Stimulated activated CD4-positive, alpha-beta T cell treated with anti-CD3 and anti-CD28 coated beads, TNF-alpha, amount 100 ng/mL, for 4 hours (primary cell): Measurements from ENCODE around the gene WNT7A.
"Not testable (repeated sequence)": the region's sequence is repeated elsewhere in the genome, so short reads cannot be mapped to it uniquely, and the experiment has no call there.

Experiments used
- DNase-seq, 3 experiments: peaks; one replicate each; pipeline ENCODE4 v3.0.0-alpha.2; 2020; ENCODE audit warnings: low read depth in 3 of 3

Gene WNT7A

DNA sequence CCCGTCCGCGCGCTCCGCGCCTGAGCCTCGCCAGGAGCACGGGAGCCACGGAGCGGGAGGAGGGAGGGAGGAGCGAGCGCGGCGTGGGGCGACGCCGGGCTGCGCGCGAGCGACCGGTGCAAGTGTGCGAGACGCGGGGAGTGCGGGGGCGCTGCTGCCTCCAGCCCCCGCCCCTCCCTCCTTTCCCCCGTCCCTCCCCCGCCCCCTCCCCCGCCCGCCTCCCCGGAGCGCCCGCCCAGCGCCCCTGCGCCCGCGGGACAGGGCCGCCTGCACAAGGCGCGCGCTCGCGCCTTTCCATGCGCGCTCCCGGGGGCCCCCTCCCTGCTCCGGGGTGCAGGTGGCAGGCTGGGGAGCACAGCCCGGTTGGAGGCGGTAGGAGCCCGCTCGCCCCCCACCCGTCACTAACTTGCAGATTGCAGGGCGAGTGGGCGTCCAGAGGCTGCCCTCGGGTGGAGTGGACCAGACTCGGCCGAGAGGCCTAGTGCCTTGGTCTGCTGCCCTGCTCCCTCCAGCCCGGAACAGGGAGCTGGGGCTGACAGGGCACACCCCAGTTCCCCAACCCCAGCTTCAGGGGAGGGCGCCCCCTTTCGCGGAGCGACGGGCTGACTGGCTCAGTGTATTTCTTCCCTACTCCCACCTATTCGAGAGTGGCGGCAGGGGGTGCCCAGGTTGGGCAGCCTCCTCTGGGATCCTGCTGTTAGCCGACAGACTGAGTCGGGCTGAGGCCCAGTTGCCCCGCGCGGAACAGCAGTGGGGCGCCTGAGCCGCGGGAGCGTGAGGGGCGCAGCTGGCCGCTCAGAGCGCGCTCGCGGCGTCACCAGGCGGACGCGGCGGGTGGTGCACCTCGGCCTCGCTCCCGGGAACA lies at the start of gene WNT7A:
Gene WNT7A, minus strand, starts transcription at position 126 of the 865 bp plus-strand sequence. CDS start 255 bp downstream, outside the sequence.
- peak in 2 of 3 experiments; percentile 53 to 55 for DNase-seq

DNA sequence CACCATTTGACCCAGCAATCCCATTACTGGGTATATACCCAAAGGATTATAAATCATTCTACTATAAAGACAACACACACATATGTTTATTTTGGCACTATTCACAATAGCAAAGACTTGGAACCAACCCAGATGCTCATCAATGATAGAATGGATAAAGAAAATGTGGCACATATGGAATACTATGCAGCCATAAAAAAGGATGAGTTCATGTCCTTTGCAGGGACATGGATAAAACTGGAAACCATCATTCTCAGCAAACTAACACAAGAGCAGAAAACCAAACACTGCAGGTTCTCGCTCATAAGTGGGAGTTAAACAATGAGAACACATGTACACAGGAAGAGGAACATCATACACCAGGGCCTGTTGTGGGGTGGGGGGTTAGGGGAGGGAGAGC lies 48.9 kb upstream of the WNT7A start:
- DNase-seq: not testable (repeated sequence)

- no peak for DNase-seq
Measured at GRCh38 chr3:13927295-13927694, 47.4 kb upstream of the WNT7A start.

DNA sequence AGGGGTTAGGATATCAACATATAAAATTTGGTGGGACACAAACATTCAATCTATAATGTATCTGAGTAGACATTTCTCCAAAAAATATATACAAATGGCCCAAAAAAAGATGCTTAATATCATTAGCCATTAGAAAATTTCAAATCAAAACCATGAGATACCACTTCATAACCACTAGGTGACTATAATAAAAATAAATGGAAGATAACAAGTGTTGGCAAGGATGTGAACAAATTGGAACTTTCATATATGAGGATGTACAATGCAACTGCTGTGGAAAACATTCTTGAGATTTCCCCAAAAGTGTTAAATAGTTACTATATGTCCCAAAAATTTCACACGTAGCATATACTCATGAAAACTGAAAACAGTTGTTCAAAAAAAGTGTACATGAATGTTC lies 36.5 kb upstream of the WNT7A start:
- no peak for DNase-seq

- no peak for DNase-seq
Measured at GRCh38 chr3:13902648-13903238, 22.9 kb upstream of the WNT7A start.

GRCh38 chr3:13901935-13902584 lies 22.2 kb upstream of the WNT7A start:
- no peak for DNase-seq

- no peak for DNase-seq
Measured at GRCh38 chr3:13898346-13898745, 18.5 kb upstream of the WNT7A start.

GRCh38 chr3:13896473-13897154 lies 16.7 kb upstream of the WNT7A start:
- peak in 1 of 3 experiments; percentile 25 for DNase-seq

DNA sequence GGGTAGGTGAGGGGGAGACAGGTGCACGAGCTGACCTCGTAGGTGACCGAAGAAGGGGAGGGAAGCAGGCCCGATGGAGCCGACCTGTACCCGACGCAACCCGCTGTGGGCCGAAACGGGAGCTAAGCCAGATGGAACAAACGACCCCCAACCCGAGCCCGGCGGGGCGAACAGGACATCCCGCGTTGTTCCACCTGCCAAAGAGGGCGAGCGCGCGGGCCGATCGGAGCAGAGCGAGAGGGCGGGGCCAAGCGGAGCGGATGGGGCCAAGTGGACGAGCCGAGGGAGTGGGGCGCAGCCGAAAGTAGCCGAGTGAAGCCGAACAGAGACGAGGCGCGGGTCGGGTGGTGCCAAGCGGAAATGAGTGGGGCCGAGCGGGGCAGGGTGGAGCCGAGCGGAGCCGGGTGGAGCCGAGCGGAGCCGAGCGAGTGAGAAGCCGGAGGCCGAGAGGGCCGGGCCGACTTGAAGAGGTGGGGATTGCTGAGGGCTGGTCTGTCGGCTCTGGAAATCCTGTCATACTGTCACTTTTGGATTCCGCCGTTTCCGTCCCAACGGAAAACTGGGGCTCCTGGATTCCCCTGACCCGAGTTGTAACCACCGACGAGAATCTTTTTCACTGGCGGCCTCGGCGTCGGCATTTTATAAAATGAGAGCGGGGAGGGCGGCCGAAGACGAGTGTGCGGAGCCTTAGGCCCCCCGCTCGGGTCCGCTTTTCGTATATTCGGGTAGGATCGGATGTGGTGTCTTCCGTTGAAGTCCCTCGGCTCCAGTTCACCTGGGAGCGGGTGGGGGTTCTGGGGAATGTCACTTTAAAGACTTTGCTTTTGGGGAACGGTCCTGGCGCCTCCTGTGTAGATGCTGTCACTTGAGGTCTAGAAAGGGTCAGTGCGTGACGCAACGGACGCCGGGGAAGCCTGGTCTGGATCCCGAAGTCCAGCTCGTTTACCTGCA lies 15.6 kb upstream of the WNT7A start:
- DNase-seq: peak; percentile 87 to 90 (median 89)

- DNase-seq: no peak
Measured at GRCh38 chr3:13894807-13895154, 14.9 kb upstream of the WNT7A start.

GRCh38 chr3:13894096-13894806 lies 14.4 kb upstream of the WNT7A start:
- no peak for DNase-seq

- DNase-seq: no peak
Measured at GRCh38 chr3:13892304-13892703, 12.4 kb upstream of the WNT7A start.

GRCh38 chr3:13891492-13892073 lies 11.7 kb upstream of the WNT7A start:
- no peak for DNase-seq

GRCh38 chr3:13891017-13891392 lies 11.1 kb upstream of the WNT7A start:
- DNase-seq: no peak

- DNase-seq: no peak
Measured at GRCh38 chr3:13890377-13891016, 10.6 kb upstream of the WNT7A start.

DNA sequence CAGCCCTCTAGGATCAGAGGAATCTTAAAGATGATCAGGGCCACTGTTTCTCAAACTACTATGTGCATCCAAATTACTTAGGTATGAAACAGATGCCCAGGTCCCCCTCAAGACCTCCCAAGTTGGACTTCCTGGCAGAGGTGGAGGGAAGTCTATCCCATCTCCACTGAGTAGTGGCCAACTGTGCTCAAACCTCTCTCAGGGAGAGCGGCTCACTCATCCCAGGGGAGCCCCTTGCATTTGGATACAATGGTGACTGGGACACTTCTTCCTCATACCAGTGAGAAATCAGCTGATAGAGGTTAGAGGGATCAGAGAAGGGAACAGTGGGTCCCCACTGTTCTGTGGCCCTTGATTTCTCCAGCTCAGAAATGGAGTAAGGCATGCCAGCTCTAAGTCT lies 8.7 kb upstream of the WNT7A start:
- DNase-seq: no peak

DNA sequence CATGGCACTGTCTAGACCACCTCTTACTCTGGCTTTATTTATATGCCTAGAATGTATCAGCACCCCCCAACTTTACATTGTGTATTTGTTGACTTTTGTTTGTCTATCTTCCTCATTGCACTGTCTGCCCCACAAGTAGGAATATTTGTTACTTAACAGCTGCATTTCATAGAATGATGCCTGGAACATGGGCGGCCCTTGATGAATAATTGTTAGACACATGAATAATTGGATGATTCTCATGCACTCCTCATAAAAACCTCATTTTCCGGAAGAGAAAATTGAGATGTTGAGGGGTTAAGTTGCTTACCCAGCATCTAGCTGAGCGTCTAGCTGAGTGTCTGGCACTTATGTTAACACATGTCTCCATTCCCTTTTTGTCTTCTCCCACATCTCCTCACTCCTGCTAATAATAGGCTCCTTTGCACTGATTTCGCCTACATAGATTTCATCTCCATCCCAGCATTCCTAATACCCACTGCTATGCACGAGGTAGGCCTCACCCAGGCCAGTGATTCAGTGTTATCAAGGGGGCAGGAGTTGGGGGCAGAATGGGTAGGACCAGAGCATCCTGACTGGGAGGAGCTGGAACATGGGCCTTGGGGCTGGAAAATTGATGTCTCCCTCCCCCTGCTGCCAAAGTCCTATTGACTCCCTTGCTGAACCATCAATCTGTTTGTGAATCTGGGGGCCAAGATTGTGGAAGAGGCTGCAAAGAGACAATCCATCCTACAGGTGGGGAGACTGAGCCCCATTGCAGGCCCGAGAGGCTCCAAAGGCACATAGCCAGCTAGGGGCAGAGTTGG lies 7.8 kb upstream of the WNT7A start:
- no peak for DNase-seq

DNA sequence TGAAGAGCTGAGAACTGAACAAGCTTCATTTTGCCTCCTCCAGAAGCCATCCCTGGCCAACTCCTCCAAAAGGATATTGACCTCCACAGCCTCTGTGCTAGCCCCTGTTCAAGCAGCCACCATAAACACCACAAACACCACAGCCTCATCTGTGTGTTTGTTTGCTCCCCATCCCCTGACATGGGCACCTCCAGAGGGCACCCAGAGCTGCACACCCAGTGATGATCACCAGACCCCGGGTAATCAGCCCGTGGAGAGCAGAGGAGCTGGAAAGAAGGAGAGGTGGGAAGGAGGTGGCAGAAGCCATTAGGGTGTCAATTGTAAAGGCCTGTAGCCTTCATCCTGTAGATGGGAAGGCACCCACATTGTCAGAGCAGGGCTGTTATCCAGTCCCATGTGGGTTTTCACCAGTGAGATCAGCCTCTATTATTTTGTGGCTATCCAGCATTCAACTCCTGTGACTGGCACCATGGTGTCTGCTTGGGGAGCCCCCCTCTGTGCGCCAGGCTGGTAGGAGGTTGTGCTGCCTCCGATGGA lies 6.8 kb upstream of the WNT7A start:
- DNase-seq: no peak

DNA sequence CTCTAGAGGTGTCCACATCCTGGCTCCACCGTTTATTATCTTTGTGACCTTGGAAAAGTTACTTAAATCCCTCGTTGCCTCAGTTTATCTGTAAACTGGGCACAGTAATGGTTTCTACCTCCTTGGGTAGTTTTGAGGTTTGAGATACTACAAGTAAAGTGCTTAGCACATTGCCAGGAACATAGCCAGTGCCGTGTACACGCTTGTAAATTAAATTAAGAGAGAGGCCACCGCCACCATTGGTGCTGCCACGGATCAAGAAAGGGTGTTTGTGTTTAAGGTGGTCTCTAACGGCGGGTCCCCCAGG lies 5.8 kb upstream of the WNT7A start:
- no peak for DNase-seq
